Ovary (tissue), 9 donors: Measurements from ENCODE around the gene FOCAD. TPM values are rescaled to one million over a fixed set of nuclear protein-coding genes. Genes with fewer than 3 reads are reported as not detected.

ENCODE experiments used
- DNase-seq, 5 donors: peaks; one replicate each; pipeline ENCODE4 v3.0.0-alpha.2; 2019 to 2020
- H3K27ac ChIP-seq, 2 donors: fragments of 200-600 bp; one replicate each; pipeline versions ENCODE4 v1.5.1 to v1.8.0; 2019 to 2022
- H3K27me3 ChIP-seq: fragments of 200-600 bp; one replicate; pipeline ENCODE4 v1.8.0; 2022
- H3K36me3 ChIP-seq: fragments of 200-600 bp; sonication (generic); one replicate; pipeline ENCODE4 v1.5.1; 2019
- H3K4me1 ChIP-seq: one replicate; pipeline ENCODE4 v1.8.1; 2013; ENCODE audit warnings: mild to moderate bottlenecking, moderate library complexity; ENCODE audit not compliant: insufficient read depth
- H3K4me3 ChIP-seq: fragments of 200-600 bp; sonication (generic); one replicate; pipeline ENCODE4 v1.5.1; 2017
- H3K9me3 ChIP-seq, 2 donors: fragments of 200-600 bp in 1 of 2; sonication (generic) in 1 of 2; one replicate each; pipeline versions ENCODE4 v1.5.1 to v1.8.1; 2013 to 2019; ENCODE audit warnings: mild to moderate bottlenecking in 1 of 2, moderate library complexity in 1 of 2
- CTCF ChIP-seq, 3 donors: fragments of 450-650 bp in 2 of 3; fragments of 200-600 bp in 1 of 3; IDR thresholded peaks; one replicate each; pipeline versions ENCODE4 v1.5.1 to v1.8.0; 2016 to 2022; ENCODE audit warnings: antibody characterized with exemption in 3 of 3, mild to moderate bottlenecking in 1 of 3
- EP300 ChIP-seq: sonication (generic); formaldehyde crosslinking; IDR thresholded peaks from one replicate; pipeline ENCODE4 v1.6.1; 2017; ENCODE audit warnings: antibody characterized with exemption
- POLR2A ChIP-seq: fragments of 450-650 bp; IDR thresholded peaks from one replicate; pipeline ENCODE4 v1.6.1; 2017; ENCODE audit warnings: antibody characterized with exemption, mild to moderate bottlenecking, moderate library complexity
- WGBS, 3 donors: extraction: QIAGEN DNeasy Blood & Tissue Kit in 1 of 3; methylation state at CpG; one replicate each; pipeline versions ENCODE4 v1.1.5 to v1.1.7; 2013 to 2017; 5-methylcytosine and 5-hydroxymethylcytosine counted together
- intact Hi-C, 4 donors: fragments of 100-400 bp; cut with DNase I; formaldehyde crosslinking; loops; one replicate each; pipeline versions ENCODE4 v1.11.0 to v1.15.1; 2022 to 2023
- polyA plus RNA-seq, 2 donors: library from polyadenylated mRNA; stranded (reverse); fragments of 200-250 nt in 1 of 2; fragments of 350-450 nt in 1 of 2; fragmentation: Illumina TruSeq in 1 of 2; extraction: RNeasy Lipid Tissue Mini Kit (QIAGEN cat#74804) in 1 of 2; gene quantifications; one replicate each; pipeline ENCODE4 v1.2.3, GENCODE V29; 2013 to 2014
- total RNA-seq, 7 donors: library from RNA; depleted of rRNA in 2 of 7; stranded (reverse); fragments of >200 nt in 2 of 7; fragmentation: NEBNext Ultra II Directional in 3 of 7; extraction: Animal tissue kit (Norgen Biotek cat#: 25700) in 3 of 7; gene quantifications; one replicate each; pipeline versions ENCODE4 v1.1.0 to v1.2.4, GENCODE V29; 2016 to 2023
- donor health status: DM: no; HTN: no; CAD: no; lungs with moderate emphysema.
- donor health status: DM: no; HTN: no; CAD: no.
- donor health status: Bipolar disorder and iron deficiency.
- donor health status: DM: yes; HTN: yes; CAD: no.
- donor health status: DM: no; HTN: no; CAD: no.
- donor health status: DM: yes; HTN: yes; CAD: no.

The FOCAD gene
- total and polyA plus RNA-seq, 9 donors, result 5.4 to 39.2 (median 22.2) TPM

- 26 to 35% (median 29%) methylated on average over 3 of the region's 3 CpGs for WGBS, 3 donors
- H3K27ac ChIP-seq, result no peak overlapping the region
- no peaks in the 10 kb centered on the region for H3K36me3 ChIP-seq
- intact Hi-C loops, result no loop called here
- DNase-seq, result no peak
- TF ChIP-seq CTCF (IDR thresholded peaks at IDR 0.05) (no peak), POLR2A (no peak), EP300 (no peak)
- H3K4me1 ChIP-seq, result peaks cover 1% of the 10 kb centered on the region
- H3K4me3 ChIP-seq, result no peak overlapping the region
- no peaks in the 10 kb centered on the region for H3K27me3 ChIP-seq
- H3K9me3 ChIP-seq, result no peaks in the 10 kb centered on the region
Measured at GRCh38 chr9:20988671-20989315, 304.7 kb downstream of the FOCAD start.

- no peaks in the 10 kb centered on the region for H3K4me1 ChIP-seq
- no peak for TF ChIP-seq EP300
- TF ChIP-seq POLR2A, result no peak
- no peak for TF ChIP-seq CTCF (IDR thresholded peaks at IDR 0.05)
- H3K27ac ChIP-seq, result no peak overlapping the region
- intact Hi-C loops, result no loop called here
- no peaks in the 10 kb centered on the region for H3K36me3 ChIP-seq
- H3K27me3 ChIP-seq, result no peaks in the 10 kb centered on the region
- no peak overlapping the region for H3K4me3 ChIP-seq
- WGBS, 3 donors, result 88 to 90% (median 89%) methylated on average over 6 of the region's 6 CpGs
- DNase-seq, result no peak
- H3K9me3 ChIP-seq, result no peaks in the 10 kb centered on the region
Measured at GRCh38 chr9:20989923-20990341, 305.9 kb downstream of the FOCAD start.

DNA sequence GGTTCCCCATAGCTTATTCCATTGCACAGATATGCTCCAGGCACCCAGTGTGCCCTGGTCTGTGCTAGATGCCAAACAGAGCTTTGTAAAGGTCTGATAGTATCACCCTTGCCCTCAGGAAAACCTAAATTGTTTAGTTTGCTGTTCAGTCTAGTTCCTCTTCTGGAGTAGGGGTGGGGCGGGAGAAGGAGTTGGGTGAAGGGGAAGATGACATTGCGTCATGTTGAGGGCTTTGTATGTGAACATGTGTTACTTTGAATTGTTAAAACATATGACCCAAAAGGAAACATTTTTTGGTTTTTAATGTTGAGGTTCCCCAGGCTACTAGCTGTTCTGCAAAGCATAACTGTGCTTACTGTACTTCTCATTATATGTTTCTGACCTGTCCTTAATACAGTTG lies 306.8 kb downstream of the FOCAD start:
- TF ChIP-seq CTCF (IDR thresholded peaks at IDR 0.05) (no peak), EP300 (no peak), POLR2A (no peak)
- Histone ChIP-seq H3K4me1 (no peaks in the 10 kb centered on the region), H3K27ac (no peak overlapping the region), H3K4me3 (no peak overlapping the region), H3K36me3 (no peaks in the 10 kb centered on the region), H3K9me3 (no peaks in the 10 kb centered on the region), H3K27me3 (no peaks in the 10 kb centered on the region)
- no peak for DNase-seq
- intact Hi-C loops, result no loop called here
- 98 to 99% (median 98%) methylated on average over 2 of the region's 2 CpGs for WGBS, 3 donors

- 51 to 62% (median 54%) methylated on average over 3 of the region's 3 CpGs for WGBS, 3 donors
- TF ChIP-seq POLR2A, result no peak
- no peak for TF ChIP-seq EP300
- TF ChIP-seq CTCF (IDR thresholded peaks at IDR 0.05), result no peak
Measured at GRCh38 chr9:20994486-20994885, 310.4 kb downstream of the FOCAD start.

More at GRCh38 chr9:20994486-20994885, 310.4 kb downstream of the FOCAD start:
- Histone ChIP-seq H3K27me3 (no peaks in the 10 kb centered on the region), H3K4me3 (no peak overlapping the region), H3K36me3 (no peaks in the 10 kb centered on the region), H3K4me1 (no peaks in the 10 kb centered on the region), H3K27ac (no peak overlapping the region), H3K9me3 (no peaks in the 10 kb centered on the region)
- no peak for DNase-seq
- intact Hi-C loops, result no loop called here
